ENCODE data around the gene UGT1A9.

- TF ChIP-seq EZH2 (IDR thresholded peaks at IDR 0.05; ENCODE audit: insufficient read depth, poor library complexity, severe bottlenecking), result no peak
- no peak for TF ChIP-seq EZH2phosphoT487 (IDR thresholded peaks at IDR 0.05; ENCODE audit: insufficient read depth, low read depth)
Measured at GRCh38 chr2:233743464-233744259, 72.0 kb downstream of the UGT1A9 start.
